ENCODE data around the gene CRTAP.
"Not testable (repeated sequence)": the region's sequence is repeated elsewhere in the genome, so short reads cannot be mapped to it uniquely, and the experiment has no call there.

CRTAP gene

GRCh38 chr3:33099109-33099645, 14.6 kb upstream of the CRTAP start:
- no peak for DNase-seq (ENCODE audit: extremely low read depth, low read depth)
- no peak overlapping the region for H3K4me3 ChIP-seq (replicated peaks; ENCODE audit: low read depth, low read length)
- no peak for TF ChIP-seq CTCF (IDR thresholded peaks at IDR 0.05; ENCODE audit: low read depth, low read length, missing control alignments)

GRCh38 chr3:33099701-33100100, 14.1 kb upstream of the CRTAP start:
- no peak for TF ChIP-seq CTCF (IDR thresholded peaks at IDR 0.05; ENCODE audit: low read depth, low read length, missing control alignments)
- H3K4me3 ChIP-seq (replicated peaks; ENCODE audit: low read depth, low read length), result no peak overlapping the region
- DNase-seq (ENCODE audit: extremely low read depth, low read depth), result no peak

GRCh38 chr3:33100229-33100628, 13.6 kb upstream of the CRTAP start:
- TF ChIP-seq CTCF (IDR thresholded peaks at IDR 0.05; ENCODE audit: low read depth, low read length, missing control alignments), result no peak

GRCh38 chr3:33103034-33103433, 10.8 kb upstream of the CRTAP start:
- no peak for DNase-seq (ENCODE audit: extremely low read depth, low read depth)
- H3K4me3 ChIP-seq (replicated peaks; ENCODE audit: low read depth, low read length), result no peak overlapping the region
- no peak for TF ChIP-seq CTCF (IDR thresholded peaks at IDR 0.05; ENCODE audit: low read depth, low read length, missing control alignments)

More at GRCh38 chr3:33100229-33100628, 13.6 kb upstream of the CRTAP start:
- H3K4me3 ChIP-seq (replicated peaks; ENCODE audit: low read depth, low read length), result no peak overlapping the region
- no peak for DNase-seq (ENCODE audit: extremely low read depth, low read depth)

GRCh38 chr3:33103480-33103879, 10.3 kb upstream of the CRTAP start:
- TF ChIP-seq CTCF (IDR thresholded peaks at IDR 0.05; ENCODE audit: low read depth, low read length, missing control alignments), result no peak
- no peak for DNase-seq (ENCODE audit: extremely low read depth, low read depth)
- H3K4me3 ChIP-seq (replicated peaks; ENCODE audit: low read depth, low read length), result no peak overlapping the region

- H3K4me3 ChIP-seq (replicated peaks; ENCODE audit: low read depth, low read length), result no peak overlapping the region
- no peak for DNase-seq (ENCODE audit: extremely low read depth, low read depth)
- no peak for TF ChIP-seq CTCF (IDR thresholded peaks at IDR 0.05; ENCODE audit: low read depth, low read length, missing control alignments)
These were observed 9.0 kb upstream of the CRTAP start for GRCh38 chr3:33104803-33105202.

GRCh38 chr3:33105341-33105948, 8.4 kb upstream of the CRTAP start:
- DNase-seq (ENCODE audit: extremely low read depth, low read depth), result no peak
- H3K4me3 ChIP-seq (replicated peaks; ENCODE audit: low read depth, low read length), result no peak overlapping the region
- TF ChIP-seq CTCF (IDR thresholded peaks at IDR 0.05; ENCODE audit: low read depth, low read length, missing control alignments), result no peak

- H3K4me3 ChIP-seq (replicated peaks; ENCODE audit: low read depth, low read length), result not testable (repeated sequence)
These were observed 7.0 kb upstream of the CRTAP start for GRCh38 chr3:33106854-33107253.

More at GRCh38 chr3:33106854-33107253, 7.0 kb upstream of the CRTAP start:
- DNase-seq (ENCODE audit: extremely low read depth, low read depth), result not testable (repeated sequence)

All from HFF-Myc (cell line).